Measurements from ENCODE around the gene UQCRH. TPM values are rescaled to one million over a fixed set of nuclear protein-coding genes. Genes with fewer than 3 reads are reported as not detected.
A peak's percentile ranks its signal among the peaks of the same experiment; 100 is the strongest.

UQCRH gene
- total RNA-seq, 2 donors from 2014 or later, result 375 to 400 TPM

GRCh38 chr1:46341222-46342083 is 38.0 kb downstream of the UQCRH start:
- 66 to 69% methylated on average over 29 to 31 of the region's 31 CpGs for WGBS, 2 experiments (ENCODE audit: insufficient coverage in 1 of 2, insufficient read length in 1 of 2)

DNA sequence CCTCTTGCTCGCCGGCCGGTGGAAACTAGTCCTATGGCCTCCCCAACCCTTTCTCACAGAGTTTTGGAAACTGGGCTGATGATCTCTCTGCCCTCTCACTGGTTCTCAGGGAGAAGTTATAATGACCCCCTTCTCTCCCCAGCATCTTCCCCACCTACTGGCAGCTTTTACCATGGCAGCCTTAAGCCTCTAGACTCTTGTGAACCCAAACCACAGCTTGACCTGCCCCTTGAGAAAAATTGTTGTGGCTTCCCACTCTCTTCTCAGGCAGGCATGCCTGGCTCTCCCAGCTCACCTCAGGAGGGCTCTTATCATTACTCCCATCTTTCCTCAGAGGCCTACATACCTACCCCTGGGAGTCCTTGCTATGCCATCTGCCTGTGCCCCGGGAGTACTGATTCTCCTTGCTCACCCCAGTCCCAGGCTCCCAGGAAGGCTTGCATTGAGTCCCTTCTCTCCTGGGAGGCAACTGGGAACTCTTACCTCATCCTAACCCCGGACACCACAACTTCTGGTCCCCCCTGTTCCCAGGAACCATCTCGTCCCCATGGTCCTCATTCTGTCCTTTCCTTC is 38.7 kb downstream of the UQCRH start:
- Histone ChIP-seq H3K4me1 (ENCODE audit: control insufficient read depth, insufficient read depth, low read length) (no peaks in the 10 kb centered on the region), H3K9ac (ENCODE audit: extremely low read depth, low read length, poor library complexity, severe bottlenecking) (no peak overlapping the region), H3K9me3 (ENCODE audit: control insufficient read depth, low read length) (no peaks in the 10 kb centered on the region), H3K27me3 (ENCODE audit: control insufficient read depth, insufficient read depth, low read length, poor library complexity, severe bottlenecking) (no peaks in the 10 kb centered on the region), H3K4me3 (ENCODE audit: low read length) (no peak overlapping the region), H3K27ac (ENCODE audit: low read depth, low read length) (no peak overlapping the region), H3K36me3 (ENCODE audit: control insufficient read depth, insufficient read depth, low read length) (peaks cover 27% of the 10 kb centered on the region)
- TF ChIP-seq, protein P1, sequence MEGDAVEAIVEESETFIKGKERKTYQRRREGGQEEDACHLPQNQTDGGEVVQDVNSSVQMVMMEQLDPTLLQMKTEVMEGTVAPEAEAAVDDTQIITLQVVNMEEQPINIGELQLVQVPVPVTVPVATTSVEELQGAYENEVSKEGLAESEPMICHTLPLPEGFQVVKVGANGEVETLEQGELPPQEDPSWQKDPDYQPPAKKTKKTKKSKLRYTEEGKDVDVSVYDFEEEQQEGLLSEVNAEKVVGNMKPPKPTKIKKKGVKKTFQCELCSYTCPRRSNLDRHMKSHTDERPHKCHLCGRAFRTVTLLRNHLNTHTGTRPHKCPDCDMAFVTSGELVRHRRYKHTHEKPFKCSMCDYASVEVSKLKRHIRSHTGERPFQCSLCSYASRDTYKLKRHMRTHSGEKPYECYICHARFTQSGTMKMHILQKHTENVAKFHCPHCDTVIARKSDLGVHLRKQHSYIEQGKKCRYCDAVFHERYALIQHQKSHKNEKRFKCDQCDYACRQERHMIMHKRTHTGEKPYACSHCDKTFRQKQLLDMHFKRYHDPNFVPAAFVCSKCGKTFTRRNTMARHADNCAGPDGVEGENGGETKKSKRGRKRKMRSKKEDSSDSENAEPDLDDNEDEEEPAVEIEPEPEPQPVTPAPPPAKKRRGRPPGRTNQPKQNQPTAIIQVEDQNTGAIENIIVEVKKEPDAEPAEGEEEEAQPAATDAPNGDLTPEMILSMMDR (conservative IDR thresholded peaks at IDR 0.05), result peak; percentile 65
- peak; percentile 67 for DNase-seq
- Mint-ChIP-seq H3K4me1 (peaks cover 17% of the 10 kb centered on the region), H3K36me3 (ENCODE audit: low read depth) (peaks cover 42% of the 10 kb centered on the region), H3K4me3 (peak overlapping the region; percentile 83), H3K27ac (peak overlapping the region; percentile 97), H3K27me3 (ENCODE audit: insufficient read depth) (no peaks in the 10 kb centered on the region), H3K9me3 (no peaks in the 10 kb centered on the region)
- WGBS, 2 experiments (ENCODE audit: insufficient coverage in 1 of 2, insufficient read length in 1 of 2), result 94 to 100% methylated on average over 5 to 6 of the region's 6 CpGs

More at GRCh38 chr1:46341222-46342083, 38.0 kb downstream of the UQCRH start:
- Mint-ChIP-seq H3K36me3 (ENCODE audit: low read depth) (peaks cover 35% of the 10 kb centered on the region), H3K4me3 (peak overlapping the region; percentile 83), H3K27me3 (ENCODE audit: insufficient read depth) (no peaks in the 10 kb centered on the region), H3K9me3 (no peaks in the 10 kb centered on the region), H3K27ac (peak overlapping the region; percentile 97), H3K4me1 (peaks cover 17% of the 10 kb centered on the region)
- H3K4me1 ChIP-seq (ENCODE audit: control insufficient read depth, insufficient read depth, low read length), result no peaks in the 10 kb centered on the region
- H3K27ac ChIP-seq (ENCODE audit: low read depth, low read length), result peak overlapping the region; percentile 86
- H3K9ac ChIP-seq (ENCODE audit: extremely low read depth, low read length, poor library complexity, severe bottlenecking), result peak overlapping the region; percentile 69
- no peaks in the 10 kb centered on the region for H3K9me3 ChIP-seq (ENCODE audit: control insufficient read depth, low read length)
- H3K4me3 ChIP-seq (ENCODE audit: low read length), result peak overlapping the region; percentile 84
- peaks cover 20% of the 10 kb centered on the region for H3K36me3 ChIP-seq (ENCODE audit: control insufficient read depth, insufficient read depth, low read length)
- DNase-seq, result peak; percentile 60
- TF ChIP-seq, protein P1 (conservative IDR thresholded peaks at IDR 0.05), result no peak
- H3K27me3 ChIP-seq (ENCODE audit: control insufficient read depth, insufficient read depth, low read length, poor library complexity, severe bottlenecking), result no peaks in the 10 kb centered on the region

GRCh38 chr1:46342677-46343350 is 39.3 kb downstream of the UQCRH start:
- H3K36me3 Mint-ChIP-seq (ENCODE audit: low read depth), result peaks cover 48% of the 10 kb centered on the region
- H3K27me3 ChIP-seq (ENCODE audit: control insufficient read depth, insufficient read depth, low read length, poor library complexity, severe bottlenecking), result no peaks in the 10 kb centered on the region
- H3K4me3 Mint-ChIP-seq, result no peak overlapping the region
- no peak for DNase-seq
- no peaks in the 10 kb centered on the region for H3K9me3 ChIP-seq (ENCODE audit: control insufficient read depth, low read length)
- H3K4me3 ChIP-seq (ENCODE audit: low read length), result no peak overlapping the region
- WGBS, 2 experiments (ENCODE audit: insufficient coverage in 1 of 2, insufficient read length in 1 of 2), result 90 to 91% methylated on average over 5 to 8 of the region's 8 CpGs
- peaks cover 22% of the 10 kb centered on the region for H3K4me1 Mint-ChIP-seq
- H3K27ac Mint-ChIP-seq, result peak overlapping the region; percentile 97
- no peak overlapping the region for H3K27ac ChIP-seq (ENCODE audit: low read depth, low read length)
- H3K9me3 Mint-ChIP-seq, result no peaks in the 10 kb centered on the region
- peaks cover 33% of the 10 kb centered on the region for H3K36me3 ChIP-seq (ENCODE audit: control insufficient read depth, insufficient read depth, low read length)
- no peaks in the 10 kb centered on the region for H3K4me1 ChIP-seq (ENCODE audit: control insufficient read depth, insufficient read depth, low read length)
- no peaks in the 10 kb centered on the region for H3K27me3 Mint-ChIP-seq (ENCODE audit: insufficient read depth)
- no peak overlapping the region for H3K9ac ChIP-seq (ENCODE audit: extremely low read depth, low read length, poor library complexity, severe bottlenecking)
- TF ChIP-seq, protein P1 (conservative IDR thresholded peaks at IDR 0.05), result no peak

Measured in endodermal cell (in vitro differentiated cells).